ENCODE measurements around the gene ARID3A.

GRCh38 chr19:904545-904944 lies 21.3 kb upstream of the ARID3A start:
- TF ChIP-seq CTCF (IDR thresholded peaks at IDR 0.05; ENCODE audit: control extremely low read depth in 1 of 3, insufficient read depth in 1 of 3, low read depth in 1 of 3, low read length in 3 of 3) (no peak), POLR2A (IDR thresholded peaks at IDR 0.05; ENCODE audit: control extremely low read depth in 1 of 2, low read depth in 2 of 2, low read length in 2 of 2) (no peak), SIX5 (IDR thresholded peaks at IDR 0.05; ENCODE audit: low read depth, low read length) (no peak), YY1 (IDR thresholded peaks at IDR 0.05; ENCODE audit: low read depth, low read length) (no peak), CEBPB (IDR thresholded peaks at IDR 0.05; ENCODE audit: low read depth, low read length) (no peak), SP4 (IDR thresholded peaks at IDR 0.05; ENCODE audit: low read length) (no peak), MAFK (IDR thresholded peaks at IDR 0.05; ENCODE audit: low read depth, low read length) (no peak), NRF1 (IDR thresholded peaks at IDR 0.05; ENCODE audit: low read depth, low read length) (no peak), JUND (IDR thresholded peaks at IDR 0.05; ENCODE audit: low read length) (no peak), USF2 (IDR thresholded peaks at IDR 0.05; ENCODE audit: low read length) (no peak), POLR2AphosphoS5 (IDR thresholded peaks at IDR 0.05; ENCODE audit: low read depth, low read length) (no peak), NANOG (IDR thresholded peaks at IDR 0.05; ENCODE audit: insufficient read depth, low read depth, low read length, poor library complexity, severe bottlenecking) (no peak), PHF8 (conservative IDR thresholded peaks at IDR 0.05; ENCODE audit: low read depth, low read length) (no peak)
